B cell (primary cell): ENCODE data around the gene THRB. TPM values are rescaled to one million over a fixed set of nuclear protein-coding genes. Genes with fewer than 3 reads are reported as not detected.

Source experiments
- ATAC-seq: fragments of 200-7000 bp; cut with Tn5 transposase; one replicate; pipeline ENCODE4 v1.10.0; 2021; ENCODE audit warnings: low read depth, mild to moderate bottlenecking, moderate number of reproducible peaks, moderate library complexity
- CTCF ChIA-PET: fragments of 350-600 bp; sonication (Branson Sonifier 250); formaldehyde crosslinking; loops from one replicate; lab custom pipeline; 2021; ENCODE audit warnings: antibody characterized with exemption, inconsistent platforms; lab: Charles Lee
- POLR2A ChIA-PET: fragments of 350-600 bp; sonication (Branson Sonifier 250); formaldehyde crosslinking; loops from one replicate; lab custom pipeline; 2021; ENCODE audit warnings: antibody characterized with exemption; lab: Charles Lee
- DNase-seq: peaks from one replicate; pipeline ENCODE4 v3.0.0; 2013
- H2AFZ ChIP-seq: 2 replicates; pipeline ENCODE4 v1.6.1; 2012; ENCODE audit warnings: mild to moderate bottlenecking, low read depth, low read length; ENCODE audit not compliant: insufficient read depth, poor library complexity, severe bottlenecking
- H3K27ac ChIP-seq, 2 donors: 1 replicate in 1 of 2; 2 replicates in 1 of 2; pipeline ENCODE4 v1.5.1; 2012 to 2013; ENCODE audit warnings: low read length in 2 of 2, mild to moderate bottlenecking in 2 of 2, moderate library complexity in 1 of 2
- H3K27me3 ChIP-seq, 4 experiments: fragments of 200-600 bp in 1 of 4; sonication (generic) in 1 of 4; replicated peaks in 1 of 4; 1 replicate in 2 of 4; 2 replicates in 2 of 4; pipeline versions ENCODE4 v1.6.1 to v1.7.0; 2013 to 2016; ENCODE audit warnings: low read length in 3 of 4, mild to moderate bottlenecking in 2 of 4, mixed read lengths in 1 of 4, moderate library complexity in 1 of 4; ENCODE audit not compliant: insufficient read depth in 4 of 4, control insufficient read depth in 3 of 4; ENCODE audit errors: control extremely low read depth in 1 of 4
- H3K36me3 ChIP-seq, 2 experiments: replicated peaks in 1 of 2; 1 replicate in 1 of 2; 2 replicates in 1 of 2; pipeline versions ENCODE4 v1.6.1 to v1.7.1; 2013; ENCODE audit warnings: low read length in 1 of 2; ENCODE audit not compliant: insufficient read depth in 2 of 2, control insufficient read depth in 1 of 2; ENCODE audit errors: control extremely low read depth in 1 of 2, extremely low read depth in 1 of 2
- H3K4me1 ChIP-seq, 2 donors: fragments of 200-600 bp in 1 of 2; sonication (generic) in 1 of 2; 1 replicate in 1 of 2; 2 replicates in 1 of 2; pipeline versions ENCODE4 v1.5.1 to v1.6.1; 2013 to 2017; ENCODE audit warnings: low read length in 2 of 2; ENCODE audit not compliant: control insufficient read depth in 2 of 2, insufficient read depth in 2 of 2
- H3K4me2 ChIP-seq: replicated peaks from 2 replicates; pipeline ENCODE3; 2012; ENCODE audit warnings: mild to moderate bottlenecking, low read depth, low read length; ENCODE audit not compliant: poor library complexity, severe bottlenecking
- H3K4me3 ChIP-seq, 5 experiments: fragments of 200-600 bp in 1 of 5; sonication (generic) in 1 of 5; 1 replicate in 3 of 5; 2 replicates in 2 of 5; pipeline versions ENCODE4 v1.5.1 to v1.7.0; 2011 to 2016; ENCODE audit warnings: low read length in 4 of 5, mild to moderate bottlenecking in 4 of 5, low read depth in 2 of 5, control low read depth in 1 of 5, moderate library complexity in 1 of 5; ENCODE audit not compliant: insufficient read depth in 1 of 5; ENCODE audit errors: control extremely low read depth in 1 of 5, extremely low read depth in 1 of 5
- H3K79me2 ChIP-seq: fragments of 200-600 bp; sonication (generic); one replicate; pipeline ENCODE4 v1.6.0; 2016; ENCODE audit warnings: low read length; ENCODE audit not compliant: control insufficient read depth, insufficient read depth
- H3K9ac ChIP-seq: fragments of 200-600 bp; sonication (generic); 2 replicates; pipeline ENCODE4 v1.6.1; 2017; ENCODE audit warnings: mild to moderate bottlenecking, low read length, moderate library complexity
- H3K9me3 ChIP-seq, 3 donors: one replicate each; pipeline versions ENCODE4 v1.6.1 to v1.7.1; 2013; ENCODE audit warnings: low read length in 2 of 3; ENCODE audit not compliant: control insufficient read depth in 2 of 3, insufficient read depth in 1 of 3; ENCODE audit errors: control extremely low read depth in 1 of 3
- H4K20me1 ChIP-seq: 2 replicates; pipeline ENCODE4 v1.6.0; 2012; ENCODE audit warnings: mild to moderate bottlenecking, low read length; ENCODE audit not compliant: insufficient read depth, control insufficient read depth, poor library complexity, severe bottlenecking
- H3K27ac Mint-ChIP-seq: one replicate; pipeline ENCODE4 v1.8.0; 2021; ENCODE audit warnings: mixed read lengths
- H3K27me3 Mint-ChIP-seq: one replicate; pipeline ENCODE4 v1.8.0; 2021; ENCODE audit warnings: mixed read lengths
- H3K4me1 Mint-ChIP-seq: one replicate; pipeline ENCODE4 v1.8.0; 2021; ENCODE audit warnings: mixed read lengths
- H3K4me3 Mint-ChIP-seq: one replicate; pipeline ENCODE4 v1.8.0; 2021; ENCODE audit warnings: mixed read lengths
- H3K9me3 Mint-ChIP-seq: one replicate; pipeline ENCODE4 v1.8.0; 2022; ENCODE audit warnings: mixed read lengths; ENCODE audit not compliant: insufficient read depth
- EZH2 ChIP-seq: IDR thresholded peaks from 2 replicates; pipeline ENCODE4 v1.6.1; 2012; ENCODE audit warnings: borderline replicate concordance, low read depth, mild to moderate bottlenecking, moderate library complexity, low read length; ENCODE audit not compliant: insufficient read depth, poor library complexity, severe bottlenecking
- WGBS: methylation state at CpG from one replicate; pipeline ENCODE4 v1.1.5; 2013; ENCODE audit warnings: missing lambda C conversion rate; ENCODE audit not compliant: insufficient coverage; 5-methylcytosine and 5-hydroxymethylcytosine counted together
- intact Hi-C: fragments of 100-400 bp; cut with micrococcal nuclease; formaldehyde crosslinking; loops from one replicate; pipeline ENCODE4 v1.10.0; 2022
- polyA plus RNA-seq: library from polyadenylated mRNA; depleted of rRNA; stranded (reverse); fragments of >200 nt; gene quantifications from 2 replicates; pipeline ENCODE4 v1.2.3, GENCODE V29; 2012
- total RNA-seq, 2 donors: library from RNA; stranded (reverse); fragments of 120-200 nt in 1 of 2; gene quantifications; 1 replicate in 1 of 2; 2 replicates in 1 of 2; pipeline versions ENCODE4 v1.2.3 to v1.2.4, GENCODE V29; 2013 to 2022
- TF ChIP-seq, protein P1 (sequence below): fragments of 200-600 bp; IDR thresholded peaks from one replicate; pipeline ENCODE4 v1.8.0; 2022; ENCODE audit warnings: antibody characterized with exemption, mild to moderate bottlenecking

Gene THRB
- total and polyA plus RNA-seq, 2 donors (not counting 1 experiment from before 2014, with no cell fraction given) = 0.86 to 1.8 TPM

- H3K27ac Mint-ChIP-seq = no peak overlapping the region
- no peaks in the 10 kb centered on the region for H3K9me3 Mint-ChIP-seq
- Histone ChIP-seq H3K9me3 (no peaks in the 10 kb centered on the region), H3K27me3 (peaks cover 0 to 4% (median 0%) of the 10 kb centered on the region in 4 experiments), H2AFZ (no peak overlapping the region), H3K4me2 (no peak overlapping the region), H3K4me3 (no peak overlapping the region), H3K36me3 (no peaks in the 10 kb centered on the region), H4K20me1 (no peaks in the 10 kb centered on the region), H3K79me2 (no peaks in the 10 kb centered on the region), H3K4me1 (peaks cover 9 to 11% of the 10 kb centered on the region in 2 donors), H3K27ac (no peak overlapping the region), H3K9ac (no peak overlapping the region)
- no peak for DNase-seq
- CTCF ChIA-PET = no interaction called here
- H3K4me1 Mint-ChIP-seq = peaks cover 14% of the 10 kb centered on the region
- no peaks in the 10 kb centered on the region for H3K27me3 Mint-ChIP-seq
- no peak for ATAC-seq
- POLR2A ChIA-PET = interaction anchor here (0.7 kb wide), 2 partner anchors 8 to 16 kb away, joined by 3 to 11 read pairs; no protein-coding TSS in a partner anchor
- TF ChIP-seq, protein P1, sequence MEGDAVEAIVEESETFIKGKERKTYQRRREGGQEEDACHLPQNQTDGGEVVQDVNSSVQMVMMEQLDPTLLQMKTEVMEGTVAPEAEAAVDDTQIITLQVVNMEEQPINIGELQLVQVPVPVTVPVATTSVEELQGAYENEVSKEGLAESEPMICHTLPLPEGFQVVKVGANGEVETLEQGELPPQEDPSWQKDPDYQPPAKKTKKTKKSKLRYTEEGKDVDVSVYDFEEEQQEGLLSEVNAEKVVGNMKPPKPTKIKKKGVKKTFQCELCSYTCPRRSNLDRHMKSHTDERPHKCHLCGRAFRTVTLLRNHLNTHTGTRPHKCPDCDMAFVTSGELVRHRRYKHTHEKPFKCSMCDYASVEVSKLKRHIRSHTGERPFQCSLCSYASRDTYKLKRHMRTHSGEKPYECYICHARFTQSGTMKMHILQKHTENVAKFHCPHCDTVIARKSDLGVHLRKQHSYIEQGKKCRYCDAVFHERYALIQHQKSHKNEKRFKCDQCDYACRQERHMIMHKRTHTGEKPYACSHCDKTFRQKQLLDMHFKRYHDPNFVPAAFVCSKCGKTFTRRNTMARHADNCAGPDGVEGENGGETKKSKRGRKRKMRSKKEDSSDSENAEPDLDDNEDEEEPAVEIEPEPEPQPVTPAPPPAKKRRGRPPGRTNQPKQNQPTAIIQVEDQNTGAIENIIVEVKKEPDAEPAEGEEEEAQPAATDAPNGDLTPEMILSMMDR = no peak
- no peak for TF ChIP-seq EZH2
- intact Hi-C loops = no loop called here
- no peak overlapping the region for H3K4me3 Mint-ChIP-seq
- WGBS = no CpG with 5 or more reads among the region's 5 CpGs
These were observed 18.0 kb upstream of the THRB start for GRCh38 chr3:24512564-24513197.

GRCh38 chr3:24510030-24510648 lies 15.5 kb upstream of the THRB start:
- DNase-seq (no peak), ATAC-seq (no peak)
- ChIA-PET CTCF (no interaction called here), POLR2A (no interaction called here)
- Histone ChIP-seq H3K9ac (no peak overlapping the region), H3K4me2 (no peak overlapping the region), H4K20me1 (no peaks in the 10 kb centered on the region), H3K27me3 (no peaks in the 10 kb centered on the region), H3K36me3 (no peaks in the 10 kb centered on the region), H3K27ac (no peak overlapping the region), H3K4me1 (peaks cover 29 to 31% of the 10 kb centered on the region in 2 donors), H3K9me3 (no peaks in the 10 kb centered on the region), H3K4me3 (no peak overlapping the region), H2AFZ (no peak overlapping the region), H3K79me2 (no peaks in the 10 kb centered on the region)
- Mint-ChIP-seq H3K4me3 (no peak overlapping the region), H3K4me1 (peaks cover 34% of the 10 kb centered on the region), H3K9me3 (no peaks in the 10 kb centered on the region), H3K27me3 (no peaks in the 10 kb centered on the region), H3K27ac (no peak overlapping the region)
- TF ChIP-seq EZH2 = no peak
- TF ChIP-seq, protein P1 = no peak
- 83% methylated on average over 3 of the region's 5 CpGs for WGBS
- intact Hi-C loops = no loop called here
